Measurements from ENCODE around the gene PIK3C2B.
"Not testable (repeated sequence)": the region's sequence is repeated elsewhere in the genome, so short reads cannot be mapped to it uniquely, and the experiment has no call there.

The PIK3C2B gene

GRCh38 chr1:204494281-204495077 is at the start of gene PIK3C2B:
Gene PIK3C2B, minus strand, starts transcription at chr1:204494805. Its CDS starts 25,003 bp downstream, at chr1:204469802.
- DNase-seq (ENCODE audit: low spot score) = peak; percentile 94

GRCh38 chr1:204544321-204544720 is 49.7 kb upstream of the PIK3C2B start:
- no peak for DNase-seq (ENCODE audit: low spot score)

- no peak for DNase-seq (ENCODE audit: low spot score)
Measured at GRCh38 chr1:204541626-204542025, 47.0 kb upstream of the PIK3C2B start.

GRCh38 chr1:204532832-204533231 is 38.2 kb upstream of the PIK3C2B start:
- no peak for DNase-seq (ENCODE audit: low spot score)

- DNase-seq (ENCODE audit: low spot score) = no peak
Measured at GRCh38 chr1:204530932-204531331, 36.3 kb upstream of the PIK3C2B start.

GRCh38 chr1:204529371-204529895 is 34.8 kb upstream of the PIK3C2B start:
- no peak for DNase-seq (ENCODE audit: low spot score)

GRCh38 chr1:204528677-204529076 is 34.1 kb upstream of the PIK3C2B start:
- no peak for DNase-seq (ENCODE audit: low spot score)

- DNase-seq (ENCODE audit: low spot score) = no peak
Measured at GRCh38 chr1:204528241-204528640, 33.6 kb upstream of the PIK3C2B start.

GRCh38 chr1:204524986-204525385 is 30.4 kb upstream of the PIK3C2B start:
- DNase-seq (ENCODE audit: low spot score) = no peak

- DNase-seq (ENCODE audit: low spot score) = no peak
Measured at GRCh38 chr1:204523605-204524215, 29.1 kb upstream of the PIK3C2B start.

GRCh38 chr1:204521941-204522521 is 27.4 kb upstream of the PIK3C2B start:
- not testable (repeated sequence) for DNase-seq (ENCODE audit: low spot score)

GRCh38 chr1:204520834-204521709 is 26.5 kb upstream of the PIK3C2B start:
- no peak for DNase-seq (ENCODE audit: low spot score)

- DNase-seq (ENCODE audit: low spot score) = not testable (repeated sequence)
Measured at GRCh38 chr1:204517382-204517781, 22.8 kb upstream of the PIK3C2B start.

- peak; percentile 95 for DNase-seq (ENCODE audit: low spot score)
Measured at GRCh38 chr1:204516180-204516879, 21.7 kb upstream of the PIK3C2B start, which contains the start of gene MDM4. Gene MDM4, plus strand, starts transcription at chr1:204516406. Its CDS starts 9,113 bp downstream, at chr1:204525519.

GRCh38 chr1:204514828-204515227 is 20.2 kb upstream of the PIK3C2B start:
- no peak for DNase-seq (ENCODE audit: low spot score)

- peak; percentile 47 for DNase-seq (ENCODE audit: low spot score)
Measured at GRCh38 chr1:204513117-204513716, 18.6 kb upstream of the PIK3C2B start.

GRCh38 chr1:204511366-204511765 is 16.8 kb upstream of the PIK3C2B start:
- DNase-seq (ENCODE audit: low spot score) = no peak

GRCh38 chr1:204509186-204509635 is 14.6 kb upstream of the PIK3C2B start:
- DNase-seq (ENCODE audit: low spot score) = no peak

- peak; percentile 36 for DNase-seq (ENCODE audit: low spot score)
Measured at GRCh38 chr1:204507317-204508105, 12.9 kb upstream of the PIK3C2B start.

GRCh38 chr1:204506969-204507316 is 12.3 kb upstream of the PIK3C2B start:
- DNase-seq (ENCODE audit: low spot score) = peak; percentile 92
